Measurements from ENCODE around the gene EPB41L1.
"Not testable (repeated sequence)": the region's sequence is repeated elsewhere in the genome, so short reads cannot be mapped to it uniquely, and the experiment has no call there.

Gene EPB41L1

GRCh38 chr20:36126836-36127527 lies 27.6 kb upstream of the EPB41L1 start:
- DNase-seq: no peak

DNA sequence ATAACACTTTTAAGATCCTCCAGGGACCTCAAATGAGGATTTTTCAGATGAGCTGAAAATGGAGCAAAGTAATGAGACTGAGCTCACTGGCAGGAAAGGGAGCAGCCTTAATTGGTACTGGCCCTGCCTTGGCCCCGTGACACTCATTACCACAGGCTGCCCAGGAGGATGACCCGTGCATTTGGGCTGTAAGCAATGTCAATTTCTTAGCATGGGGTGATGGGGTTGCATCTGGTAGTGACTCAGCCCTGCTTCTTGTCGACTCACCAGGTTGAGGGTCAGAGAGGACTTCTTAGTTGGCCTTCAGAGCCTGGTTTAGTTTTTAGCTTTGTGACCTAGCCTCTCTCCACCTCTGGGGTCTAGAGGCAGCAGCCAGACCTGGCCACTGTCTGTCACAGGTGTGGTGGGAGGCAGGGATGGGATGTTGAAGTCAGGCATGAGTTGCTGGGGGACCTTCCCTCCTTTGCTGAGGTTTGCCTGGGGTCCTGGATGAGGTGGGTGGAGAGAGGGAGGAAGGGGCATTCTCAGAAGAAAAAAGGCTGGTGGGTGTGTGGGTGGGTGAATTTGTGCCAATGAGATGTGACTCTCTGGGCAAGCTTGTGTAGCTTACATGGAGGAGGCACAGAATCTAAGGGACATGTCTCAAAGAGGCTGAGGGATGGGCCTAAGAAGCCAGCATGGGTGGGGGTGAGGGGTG lies 25.9 kb upstream of the EPB41L1 start:
- DNase-seq: peak; percentile 77 to 89 (median 82)

DNA sequence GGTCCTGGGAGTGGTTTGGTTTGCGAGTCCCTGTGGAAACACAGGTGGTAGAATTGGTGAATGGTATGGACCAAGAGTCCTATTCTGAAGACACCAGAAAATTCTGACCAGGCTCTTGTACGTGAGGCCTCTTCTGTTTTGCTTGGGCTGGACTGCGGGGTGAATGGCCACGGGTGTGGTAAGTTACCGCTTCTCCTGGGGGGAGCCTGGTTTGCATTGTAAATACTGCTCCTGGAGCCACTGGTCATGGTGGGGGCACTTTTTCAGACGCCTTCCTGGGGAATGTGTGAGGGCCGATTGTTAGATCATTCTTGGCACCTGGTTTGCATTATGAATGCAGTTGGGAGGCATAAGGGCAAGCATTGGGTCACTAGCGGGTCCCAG lies 25.4 kb upstream of the EPB41L1 start:
- DNase-seq: no peak

- no peak for DNase-seq
Observed at GRCh38 chr20:36130390-36130789, 24.1 kb upstream of the EPB41L1 start.

- DNase-seq: no peak
Observed at GRCh38 chr20:36132802-36133211, 21.7 kb upstream of the EPB41L1 start.

GRCh38 chr20:36133821-36134220 lies 20.7 kb upstream of the EPB41L1 start:
- no peak for DNase-seq

- peak in 2 of 3 donors; percentile 35 to 37 for DNase-seq
Observed at GRCh38 chr20:36135159-36135558, 19.4 kb upstream of the EPB41L1 start.

GRCh38 chr20:36135821-36136220 lies 18.7 kb upstream of the EPB41L1 start:
- no peak for DNase-seq

DNA sequence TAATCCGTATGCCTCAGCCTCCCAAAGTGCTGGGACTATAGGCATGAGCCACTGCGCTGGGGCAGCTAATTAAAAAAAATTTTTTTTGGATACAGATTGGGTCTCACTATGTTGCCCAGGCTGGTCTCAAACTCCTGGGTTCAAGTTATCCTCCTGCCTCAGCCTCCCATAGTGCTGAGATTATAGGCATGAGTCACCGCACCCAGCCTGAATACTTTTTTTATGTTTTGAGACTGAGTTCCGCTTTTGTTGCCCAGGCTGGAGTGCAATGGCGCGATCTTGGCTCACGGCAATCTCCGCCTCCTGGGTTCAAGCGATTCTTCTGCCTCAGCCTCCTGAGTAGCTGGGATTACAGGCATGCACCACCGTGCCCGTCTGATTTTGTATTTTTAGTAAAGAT lies 17.2 kb upstream of the EPB41L1 start:
- DNase-seq: not testable (repeated sequence)

DNA sequence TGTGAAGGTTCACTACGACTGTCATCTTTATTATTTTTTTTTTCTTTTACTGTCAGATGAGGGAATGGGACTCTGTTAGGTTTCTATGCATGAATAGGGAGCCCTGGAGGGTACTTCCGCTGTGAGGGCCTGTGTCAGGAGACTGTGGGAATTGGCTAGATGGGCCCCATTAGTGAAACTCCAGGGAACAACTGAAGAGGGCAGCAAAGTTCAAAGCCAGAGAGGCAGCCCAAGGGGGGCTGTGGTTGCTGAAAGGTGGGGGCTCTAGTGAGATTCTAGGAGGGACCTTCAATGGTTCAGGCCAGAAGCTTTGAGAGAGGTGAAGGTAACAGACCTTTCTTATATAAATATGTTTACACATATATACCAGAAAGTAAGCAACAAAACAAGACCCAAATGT lies 13.2 kb upstream of the EPB41L1 start:
- no peak for DNase-seq

GRCh38 chr20:36144336-36144735 lies 10.2 kb upstream of the EPB41L1 start:
- DNase-seq: peak in 1 of 3 donors; percentile 42

GRCh38 chr20:36145877-36146707 lies 8.4 kb upstream of the EPB41L1 start:
- DNase-seq: no peak

GRCh38 chr20:36147690-36148089 lies 6.8 kb upstream of the EPB41L1 start:
- no peak for DNase-seq

GRCh38 chr20:36148439-36148838 lies 6.1 kb upstream of the EPB41L1 start:
- DNase-seq: no peak

- DNase-seq: no peak
Observed at GRCh38 chr20:36149012-36149411, 5.5 kb upstream of the EPB41L1 start.

DNA sequence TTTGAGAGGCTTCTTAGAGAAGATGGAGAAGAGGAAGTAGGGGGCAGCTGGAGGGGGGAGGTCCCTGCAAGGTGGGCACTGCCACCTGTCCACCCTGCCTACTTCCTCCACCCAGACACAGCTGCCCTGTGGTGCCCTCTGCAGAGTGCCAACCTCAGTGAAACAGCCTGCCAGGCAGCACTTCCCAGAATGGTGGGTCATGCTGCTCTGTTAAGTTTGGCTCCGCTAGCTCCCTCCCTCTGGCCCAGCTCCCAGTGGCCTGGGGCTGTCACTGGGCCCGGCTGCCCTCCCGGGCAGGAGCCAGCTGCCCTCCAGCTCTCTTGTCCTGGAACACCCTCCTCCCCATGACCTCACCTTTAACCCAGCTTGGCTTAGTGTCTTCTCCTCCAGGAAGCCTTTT lies 5.1 kb upstream of the EPB41L1 start:
- DNase-seq: no peak

GRCh38 chr20:36150489-36150846 lies 4.1 kb upstream of the EPB41L1 start:
- DNase-seq: no peak

GRCh38 chr20:36150847-36151539 lies 3.5 kb upstream of the EPB41L1 start:
- DNase-seq: no peak

DNA sequence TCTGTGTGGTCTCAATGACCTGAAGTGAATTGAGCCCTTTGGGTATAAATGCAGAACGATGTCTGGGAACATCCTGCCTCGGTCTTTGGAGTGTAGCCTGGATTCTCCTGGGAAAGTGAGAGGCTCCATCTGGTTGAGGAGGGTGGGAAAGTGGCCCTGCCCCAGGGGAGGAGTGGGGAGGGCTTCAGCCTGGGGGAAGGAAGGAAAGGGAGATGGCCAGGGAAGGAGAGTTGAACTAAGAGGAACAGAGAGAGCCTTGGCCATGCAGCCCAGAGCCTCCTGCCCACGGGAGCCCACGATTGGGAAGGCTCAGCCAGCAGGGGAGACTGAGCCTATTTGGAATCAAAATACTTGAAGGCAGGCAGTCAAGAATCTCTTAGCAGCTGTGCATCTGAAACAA lies 2.3 kb upstream of the EPB41L1 start:
- no peak for DNase-seq

GRCh38 chr20:36153204-36153603 lies 1.3 kb upstream of the EPB41L1 start:
- DNase-seq: no peak

- peak; percentile 49 to 84 (median 69) for DNase-seq
Observed at GRCh38 chr20:36153736-36154699, 522 bp upstream of the EPB41L1 start.

GRCh38 chr20:36155629-36155971 lies 1.1 kb downstream of the EPB41L1 start:
- no peak for DNase-seq

Measured in suppressor macrophage treated with lipopolysaccharide for 1 hour (primary cell).